Measurements from ENCODE around the gene ECT2.
"Not testable (repeated sequence)": the region's sequence is repeated elsewhere in the genome, so short reads cannot be mapped to it uniquely, and the experiment has no call there.

ECT2 gene

DNA sequence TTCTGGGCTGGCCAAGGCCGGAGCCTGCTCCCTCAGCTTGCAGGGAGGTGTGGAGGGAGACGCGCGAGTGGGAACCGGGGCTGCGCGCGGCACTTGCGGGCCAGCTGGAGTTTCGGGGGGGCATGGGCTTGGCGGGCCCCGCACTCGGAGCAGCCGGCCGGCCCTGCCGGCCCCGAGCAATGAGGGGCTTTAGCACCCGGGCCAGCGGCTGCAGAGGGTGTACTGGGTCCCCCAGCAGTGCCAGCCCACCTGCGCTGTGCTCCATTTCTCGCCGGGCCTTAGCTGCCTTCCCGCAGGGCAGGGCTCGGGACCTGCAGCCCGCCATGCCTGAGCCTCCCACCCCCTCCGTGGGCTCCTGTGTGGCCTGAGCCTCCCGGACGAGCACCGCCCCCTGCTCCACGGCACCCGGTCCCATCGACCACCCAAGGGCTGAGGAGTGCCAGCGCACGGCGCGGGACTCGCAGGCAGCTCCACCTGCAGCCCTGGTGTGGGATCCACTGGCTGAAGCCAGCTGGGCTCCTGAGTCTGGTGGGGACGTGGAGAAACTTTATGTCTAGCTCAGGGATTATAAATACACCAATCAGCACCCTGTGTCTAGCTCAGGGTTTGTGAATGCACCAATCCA is 116.3 kb downstream of the ECT2 start:
- not testable (repeated sequence) for DNase-seq (ENCODE audit: low spot score)

DNA sequence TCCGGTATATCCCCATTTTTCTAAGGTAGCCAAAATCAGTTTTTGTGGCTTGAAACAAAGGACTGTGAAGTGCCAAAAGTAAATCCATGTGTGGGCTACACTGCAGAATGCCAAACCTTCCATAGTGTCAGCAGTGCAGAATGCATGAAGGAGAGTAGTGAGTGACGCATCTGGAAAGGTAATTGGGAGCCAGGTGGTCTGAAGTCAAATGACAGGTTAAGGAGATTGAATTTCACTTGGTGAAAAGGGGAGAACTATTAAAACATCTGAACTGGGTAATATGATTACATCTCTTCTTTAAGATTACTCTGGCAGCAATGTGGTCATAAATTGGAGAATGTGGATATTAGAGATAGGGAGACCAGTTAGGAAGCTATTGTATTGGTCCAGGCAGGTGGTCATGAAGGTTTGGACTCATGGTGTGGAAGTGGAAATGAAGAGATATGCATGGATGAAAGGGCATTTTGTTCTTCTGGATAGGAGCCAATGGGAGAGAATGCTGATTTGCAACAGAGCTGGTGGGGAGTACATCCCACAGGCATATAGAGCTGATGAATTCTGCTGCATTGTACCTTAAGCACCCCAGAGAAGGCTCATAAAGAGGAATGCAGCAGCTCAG is 118.2 kb downstream of the ECT2 start:
- no peak for DNase-seq (ENCODE audit: low spot score)

DNA sequence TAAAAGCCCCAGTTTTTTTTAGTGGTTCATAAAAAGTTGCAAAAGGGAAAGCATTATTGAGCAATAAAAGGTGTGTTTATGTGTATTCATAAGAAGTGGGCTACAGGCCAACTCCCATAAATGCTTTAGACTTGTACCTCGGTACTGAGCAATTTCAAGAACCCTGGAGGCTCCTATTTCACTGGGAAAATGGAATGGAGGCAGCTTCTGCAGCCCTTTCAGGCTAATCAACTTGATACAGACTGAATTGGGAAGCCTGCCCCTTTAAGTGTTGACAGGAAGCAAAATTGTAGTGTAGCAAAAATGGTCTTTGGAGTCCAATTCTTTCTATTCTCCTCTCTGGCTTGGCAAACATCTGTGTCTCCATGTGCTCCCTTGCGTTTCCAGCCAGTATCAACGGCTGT is 118.8 kb downstream of the ECT2 start:
- no peak for DNase-seq (ENCODE audit: low spot score)

DNA sequence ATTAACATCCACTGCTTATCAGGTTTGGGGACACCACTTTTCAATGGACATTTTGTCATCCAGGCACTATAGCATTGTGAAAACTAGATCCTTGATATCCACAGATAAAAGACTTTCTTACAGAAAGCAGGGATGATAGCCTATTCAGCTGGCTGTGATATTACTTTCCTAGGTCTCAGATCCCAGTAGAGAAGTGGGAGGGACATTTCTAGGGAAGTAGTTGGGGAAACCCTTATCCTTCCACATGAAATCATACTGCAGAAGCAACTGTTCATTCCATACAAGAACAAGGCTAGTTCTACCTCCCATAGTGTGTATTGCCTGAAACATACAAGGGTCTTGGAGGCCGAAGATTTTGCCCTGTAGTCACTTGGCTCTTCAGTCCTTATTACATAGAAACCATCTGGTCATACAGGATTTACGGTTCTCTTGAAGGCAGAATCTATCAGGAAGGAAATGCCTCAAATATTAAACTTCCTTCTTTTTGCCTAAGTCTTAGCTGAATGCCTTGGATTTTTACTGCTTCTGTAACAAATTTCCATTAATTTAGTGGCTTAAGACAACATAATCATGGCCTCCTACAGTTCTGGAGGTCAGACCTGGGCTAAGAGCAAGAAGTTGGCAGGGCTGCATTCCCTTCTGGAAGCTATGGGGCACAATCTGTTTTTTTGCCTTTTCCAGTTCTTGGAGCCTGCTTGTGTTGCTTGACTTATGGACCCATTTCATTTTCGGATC is 119.4 kb downstream of the ECT2 start:
- no peak for DNase-seq (ENCODE audit: low spot score)

Measured in CD4-positive, alpha-beta T cell treated with Interleukin-15 for 4 hours (primary cell).